ENCODE data around the gene ASB15. TPM values are rescaled to one million over a fixed set of nuclear protein-coding genes. Genes with fewer than 3 reads are reported as not detected.

The ASB15 gene
- total RNA-seq, result not detected in 2 replicates

GRCh38 chr7:123601530-123601929, at the start of gene ASB15:
Gene ASB15, plus strand, starts transcription at chr7:123601821. Its CDS starts 12,682 bp downstream, at chr7:123614503.

GRCh38 chr7:123557398-123558288, 44.0 kb upstream of the ASB15 start, which contains the start of gene NDUFA5:
Gene NDUFA5, minus strand, starts transcription at chr7:123557818. Its CDS starts 23 bp downstream, at chr7:123557795.

GRCh38 chr7:123655614-123656013, 54.0 kb downstream of the ASB15 start, which contains the start of gene LMOD2:
Gene LMOD2, plus strand, starts transcription at chr7:123655866. Its CDS starts 98 bp downstream, at chr7:123655964.

Other genes starting within 250 kb of the ASB15 start
- gene IQUB, start 67.2 kb upstream of the ASB15 start, total RNA-seq, result 0.53 and 1.2 TPM in 2 replicates
- gene NDUFA5, start 44.0 kb upstream of the ASB15 start, total RNA-seq, result 27.7 and 43.4 TPM in 2 replicates
- not detected in 2 replicates for gene LMOD2, start 54.0 kb downstream of the ASB15 start, total RNA-seq
- gene WASL, start 147.2 kb downstream of the ASB15 start, total RNA-seq, result 13.8 and 16.1 TPM in 2 replicates
- gene HYAL4, start 243.3 kb downstream of the ASB15 start, total RNA-seq, result not detected in 2 replicates

Measured in myometrial cell (primary cell).